ENCODE results near the gene ZNF831.

Gene ZNF831

GRCh38 chr20:59182401-59183044 is 18.9 kb downstream of the ZNF831 start:
- no peak for DNase-seq

GRCh38 chr20:59183751-59184150 is 20.1 kb downstream of the ZNF831 start:
- no peak for DNase-seq

- DNase-seq = no peak
Measured at GRCh38 chr20:59184880-59185447, 21.3 kb downstream of the ZNF831 start.

- DNase-seq = peak in 1 of 14 donors; percentile 37
Measured at GRCh38 chr20:59185809-59186208, 22.2 kb downstream of the ZNF831 start.

GRCh38 chr20:59190466-59190865 is 26.8 kb downstream of the ZNF831 start:
- DNase-seq = peak in 1 of 14 donors; percentile 14

- no peak for DNase-seq
Measured at GRCh38 chr20:59191036-59191755, 27.6 kb downstream of the ZNF831 start.

GRCh38 chr20:59191756-59192532 is 28.3 kb downstream of the ZNF831 start:
- no peak for DNase-seq

- DNase-seq = no peak
Measured at GRCh38 chr20:59192533-59192896, 28.9 kb downstream of the ZNF831 start.

- no peak for DNase-seq
Measured at GRCh38 chr20:59193325-59193724, 29.7 kb downstream of the ZNF831 start.

GRCh38 chr20:59194023-59194935 is 30.7 kb downstream of the ZNF831 start:
- no peak for DNase-seq

- no peak for DNase-seq
Measured at GRCh38 chr20:59195316-59195993, 31.8 kb downstream of the ZNF831 start.

GRCh38 chr20:59204165-59204894 is 40.7 kb downstream of the ZNF831 start:
- DNase-seq = no peak

- DNase-seq = no peak
Measured at GRCh38 chr20:59205044-59205443, 41.4 kb downstream of the ZNF831 start.

- no peak for DNase-seq
Measured at GRCh38 chr20:59207235-59207634, 43.6 kb downstream of the ZNF831 start.

GRCh38 chr20:59207742-59208357 is 44.2 kb downstream of the ZNF831 start:
- DNase-seq = peak in 9 of 14 donors; percentile 3 to 52 (median 28)

GRCh38 chr20:59210186-59210585 is 46.6 kb downstream of the ZNF831 start:
- peak in 1 of 14 donors; percentile 47 for DNase-seq

GRCh38 chr20:59211208-59211765 is 47.7 kb downstream of the ZNF831 start:
- DNase-seq = no peak

GRCh38 chr20:59214073-59214472 is 50.5 kb downstream of the ZNF831 start:
- DNase-seq = no peak

- no peak for DNase-seq
Measured at GRCh38 chr20:59214606-59215547, 51.3 kb downstream of the ZNF831 start.
